IPS-20b (cell line): Measurements from ENCODE around the gene MTA3.

Experiments
- H3K27ac ChIP-seq: one replicate; pipeline ENCODE4 v1.5.1; 2013; ENCODE audit warnings: low read length
- H3K27me3 ChIP-seq: 2 replicates; pipeline ENCODE4 v1.6.1; 2013; ENCODE audit warnings: mild to moderate bottlenecking, low read length, inconsistent platforms; ENCODE audit not compliant: insufficient read depth
- H3K36me3 ChIP-seq: 2 replicates; pipeline ENCODE4 v1.6.1; 2013; ENCODE audit warnings: low read depth, mild to moderate bottlenecking, inconsistent platforms, low read length, moderate library complexity; ENCODE audit not compliant: insufficient read depth
- H3K4me1 ChIP-seq: 2 replicates; pipeline ENCODE4 v1.6.1; 2013; ENCODE audit warnings: mild to moderate bottlenecking, control low read depth, inconsistent platforms, low read length, moderate library complexity; ENCODE audit not compliant: insufficient read depth
- H3K4me3 ChIP-seq: 2 replicates; pipeline ENCODE4 v1.5.1; 2013; ENCODE audit warnings: mild to moderate bottlenecking, low read length, inconsistent platforms
- H3K9ac ChIP-seq: 2 replicates; pipeline ENCODE4 v1.6.1; 2013; ENCODE audit warnings: low read depth, mild to moderate bottlenecking, inconsistent platforms, low read length, moderate library complexity
- H3K9me3 ChIP-seq: 2 replicates; pipeline ENCODE4 v1.6.1; 2013; ENCODE audit warnings: mild to moderate bottlenecking, low read depth, low read length, inconsistent platforms; ENCODE audit not compliant: insufficient read depth

Gene MTA3

DNA sequence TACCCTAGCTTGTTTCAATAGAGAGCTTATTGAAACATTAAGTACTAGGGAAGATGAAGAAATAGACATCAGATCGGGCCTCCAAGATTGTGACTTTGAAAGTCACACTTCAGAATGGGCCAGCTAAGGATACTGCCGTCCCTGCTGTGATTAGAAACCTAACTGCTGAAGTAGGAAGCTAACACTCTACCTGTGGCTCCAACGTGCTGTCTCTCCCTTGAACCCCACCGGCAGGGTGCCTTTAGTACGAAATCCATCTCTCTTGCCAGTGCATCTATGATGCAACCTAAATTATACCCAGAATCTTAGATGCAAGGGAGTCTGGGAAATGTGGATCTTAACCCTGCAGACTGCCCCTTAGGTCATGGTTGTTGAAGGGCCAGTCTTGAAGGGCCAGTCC is 116.9 kb downstream of the MTA3 start:
- no peaks in the 10 kb centered on the region for H3K27me3 ChIP-seq
- H3K9me3 ChIP-seq: no peaks in the 10 kb centered on the region
- H3K4me3 ChIP-seq: no peak overlapping the region
- no peaks in the 10 kb centered on the region; the same call in 1 of the 2 replicates for H3K4me1 ChIP-seq
- no peak overlapping the region for H3K27ac ChIP-seq
- no peak overlapping the region for H3K9ac ChIP-seq
- peaks cover 51% of the 10 kb centered on the region for H3K36me3 ChIP-seq

DNA sequence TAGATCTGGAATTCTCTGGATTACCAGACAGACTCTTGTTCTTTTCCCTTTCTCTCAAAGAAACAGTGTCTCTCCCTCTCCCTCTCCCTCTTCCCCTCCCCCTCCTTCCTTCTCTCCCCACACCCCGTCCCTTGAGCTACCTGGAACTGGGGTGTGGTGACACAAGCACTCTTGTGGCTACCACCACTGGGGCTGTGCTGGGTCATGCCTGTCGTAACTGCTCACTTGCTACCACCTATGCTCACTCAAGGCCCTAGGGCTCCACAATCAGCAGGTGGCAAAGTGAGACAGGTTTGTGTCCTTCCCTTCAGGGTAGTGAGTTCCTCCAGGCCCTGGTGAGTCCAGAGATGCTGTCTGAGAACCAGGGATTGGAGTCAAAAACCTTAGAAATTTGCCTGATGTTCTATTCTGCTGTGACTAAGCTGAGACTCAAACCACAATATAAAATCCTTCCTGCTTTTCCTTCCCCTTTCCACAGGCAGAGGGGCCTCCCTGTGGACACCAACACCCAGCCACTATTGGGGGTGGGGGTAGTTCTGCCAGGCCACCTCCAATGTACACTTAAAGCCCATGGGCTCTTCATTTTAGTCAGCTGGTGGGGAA is 124.7 kb downstream of the MTA3 start:
- Histone ChIP-seq H3K27ac (no peak overlapping the region), H3K4me1 (no peaks in the 10 kb centered on the region), H3K9ac (no peak overlapping the region), H3K36me3 (peaks cover 52% of the 10 kb centered on the region), H3K27me3 (no peaks in the 10 kb centered on the region), H3K4me3 (no peak overlapping the region), H3K9me3 (no peaks in the 10 kb centered on the region)

DNA sequence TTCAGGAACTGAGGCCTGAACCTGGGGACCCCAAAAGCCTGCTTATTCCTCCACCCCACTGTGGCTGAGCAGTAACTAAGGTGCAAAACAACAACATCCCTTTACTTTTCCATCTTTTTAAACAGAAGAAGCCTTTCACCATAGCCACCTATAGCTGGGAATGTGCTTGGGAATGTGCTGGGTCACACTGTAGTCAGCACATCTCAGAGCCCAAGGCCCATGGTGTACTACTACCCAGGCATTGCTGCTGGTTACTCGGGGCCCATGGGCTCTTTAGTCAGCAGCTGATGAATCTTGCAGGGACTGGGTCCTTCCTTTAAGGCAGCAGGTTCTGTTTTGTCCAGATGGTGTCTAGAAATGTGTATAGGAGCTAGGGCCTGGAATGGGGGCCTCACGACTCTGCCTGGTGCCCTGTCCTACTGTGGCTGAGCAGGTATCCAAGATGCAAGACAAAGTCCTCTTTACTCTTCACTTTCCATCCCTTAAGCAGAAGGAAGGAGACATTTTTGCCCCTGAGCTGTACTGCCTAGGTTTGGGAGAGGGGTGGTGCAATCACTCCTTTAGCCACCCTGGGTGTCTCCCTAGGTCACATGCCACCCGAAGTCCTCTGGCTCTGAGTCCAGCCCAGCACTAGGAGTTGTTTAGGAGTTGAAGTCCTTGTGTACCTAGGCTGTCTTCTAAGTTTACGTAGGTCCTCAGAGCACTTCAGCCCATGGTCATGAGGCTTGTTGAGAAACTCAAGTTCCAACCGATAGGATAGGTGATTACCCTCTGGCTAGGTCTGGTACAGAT is 125.5 kb downstream of the MTA3 start:
- H3K36me3 ChIP-seq: peaks cover 57% of the 10 kb centered on the region
- H3K4me1 ChIP-seq: no peaks in the 10 kb centered on the region
- H3K4me3 ChIP-seq: no peak overlapping the region
- H3K27ac ChIP-seq: no peak overlapping the region
- no peaks in the 10 kb centered on the region for H3K27me3 ChIP-seq
- H3K9me3 ChIP-seq: no peaks in the 10 kb centered on the region
- H3K9ac ChIP-seq: no peak overlapping the region

DNA sequence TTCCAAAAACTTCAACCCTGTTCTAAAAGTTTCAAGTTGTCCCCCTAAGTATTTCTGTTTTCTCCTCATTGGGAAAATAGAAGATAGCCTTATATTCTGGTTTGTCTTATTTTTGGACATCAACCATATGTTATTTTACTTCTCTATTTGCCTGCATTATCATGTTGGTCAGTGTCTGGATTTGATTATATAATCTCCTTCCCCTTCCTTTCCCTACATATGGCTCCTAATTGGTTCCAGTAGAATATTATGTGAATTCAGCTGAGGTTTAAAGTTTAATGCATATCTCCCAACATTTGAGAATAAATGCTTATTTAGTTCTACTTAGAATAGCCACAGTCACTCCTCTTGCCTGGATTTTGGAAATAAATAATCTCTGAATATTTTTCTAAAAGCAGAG is 128.6 kb downstream of the MTA3 start:
- Histone ChIP-seq H3K27ac (no peak overlapping the region), H3K9me3 (no peaks in the 10 kb centered on the region), H3K36me3 (peaks cover 65% of the 10 kb centered on the region), H3K4me1 (no peaks in the 10 kb centered on the region), H3K4me3 (no peak overlapping the region), H3K27me3 (no peaks in the 10 kb centered on the region), H3K9ac (no peak overlapping the region)

DNA sequence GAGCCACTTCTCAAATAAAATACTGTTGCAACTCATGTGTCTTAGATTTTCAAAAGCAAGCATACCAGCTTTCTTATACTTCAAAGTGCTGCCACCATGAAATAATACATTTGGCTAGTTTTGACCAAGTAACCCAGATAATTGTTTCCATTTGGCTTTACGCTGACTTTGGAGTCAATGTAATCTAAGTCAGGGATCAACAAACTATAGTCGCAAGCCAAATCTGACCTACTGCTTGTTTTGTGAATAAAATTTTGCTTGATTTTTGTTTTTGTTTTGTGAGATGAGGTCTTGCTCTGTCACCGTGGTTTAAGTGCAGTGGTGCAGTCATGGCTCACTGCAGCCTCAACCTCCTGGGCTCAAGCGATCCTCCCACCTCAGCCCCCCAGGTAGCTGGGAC is 130.5 kb downstream of the MTA3 start:
- no peaks in the 10 kb centered on the region for H3K9me3 ChIP-seq
- H3K4me3 ChIP-seq: no peak overlapping the region
- H3K27me3 ChIP-seq: no peaks in the 10 kb centered on the region
- H3K27ac ChIP-seq: no peak overlapping the region
- no peaks in the 10 kb centered on the region for H3K4me1 ChIP-seq
- H3K36me3 ChIP-seq: peaks cover 67% of the 10 kb centered on the region
- no peak overlapping the region for H3K9ac ChIP-seq

DNA sequence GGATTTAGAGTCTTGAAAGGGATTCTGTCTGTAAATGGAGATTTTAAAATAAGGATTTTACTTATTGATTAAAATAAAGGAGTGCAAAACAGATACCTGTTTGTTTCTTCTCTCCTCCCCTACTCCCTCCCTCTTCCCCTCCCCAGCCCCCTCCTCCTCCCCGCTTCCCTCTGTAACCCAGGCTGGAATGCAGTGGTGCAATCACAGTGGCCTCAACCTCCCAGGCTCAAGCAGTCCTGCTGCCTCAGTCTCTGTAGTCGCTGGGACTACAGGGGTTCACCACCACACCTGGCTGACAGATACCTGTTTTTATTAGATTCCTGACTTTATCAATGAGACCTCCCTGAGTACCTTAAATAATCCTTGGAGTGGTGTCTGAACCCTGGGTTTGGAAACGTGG is 138.4 kb downstream of the MTA3 start:
- Histone ChIP-seq H3K4me1 (peaks cover 3% of the 10 kb centered on the region; the same call in 1 of the 2 replicates), H3K4me3 (no peak overlapping the region), H3K36me3 (peaks cover 59% of the 10 kb centered on the region), H3K27me3 (no peaks in the 10 kb centered on the region), H3K27ac (no peak overlapping the region), H3K9me3 (no peaks in the 10 kb centered on the region), H3K9ac (no peak overlapping the region)

DNA sequence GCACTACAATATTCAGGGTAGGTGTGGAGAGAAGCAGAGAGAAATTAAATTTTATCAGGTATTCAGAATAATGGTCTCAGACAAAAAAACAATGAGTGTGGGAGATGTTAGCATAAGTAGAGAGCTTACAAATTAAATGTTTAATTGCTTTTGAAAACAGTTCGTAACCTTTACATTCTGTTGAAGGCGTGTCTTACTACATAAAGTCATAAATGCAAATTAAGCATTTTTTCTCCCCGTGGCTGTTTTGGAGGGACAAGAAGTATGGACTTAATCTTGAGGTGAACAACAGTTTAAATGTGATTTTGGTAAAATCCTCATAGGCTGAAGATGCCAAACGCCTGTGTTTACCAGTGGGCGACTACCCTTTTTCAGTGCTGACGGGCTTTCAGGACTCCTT is 139.7 kb downstream of the MTA3 start:
- peaks cover 48% of the 10 kb centered on the region for H3K36me3 ChIP-seq

DNA sequence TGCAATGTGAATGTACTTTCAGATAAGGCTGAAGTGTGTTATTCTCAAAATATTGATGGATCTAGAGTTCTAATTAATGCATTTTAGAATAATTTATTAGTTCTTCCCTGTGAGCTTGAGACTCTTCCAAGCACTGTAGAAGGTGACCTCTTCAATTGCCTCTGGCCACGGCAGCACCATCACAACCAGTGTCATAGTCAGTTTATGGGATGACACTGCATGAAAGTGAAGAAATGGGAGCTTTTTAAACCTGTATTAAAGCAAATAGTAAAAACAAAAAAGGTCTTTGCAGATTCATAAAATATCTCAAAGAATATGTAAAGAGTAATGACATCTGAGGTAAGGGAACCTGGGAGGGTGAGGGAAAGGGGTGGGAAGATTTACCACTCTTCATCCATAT is 143.5 kb downstream of the MTA3 start:
- H3K4me3 ChIP-seq: no peak overlapping the region
- H3K4me1 ChIP-seq: 0 out of 2 replicates have a peak, but pooled peaks cover 4% of the 10 kb centered on the region
- no peak overlapping the region for H3K9ac ChIP-seq
- peaks cover 30% of the 10 kb centered on the region for H3K36me3 ChIP-seq
- no peak overlapping the region for H3K27ac ChIP-seq
- no peaks in the 10 kb centered on the region for H3K27me3 ChIP-seq
- no peaks in the 10 kb centered on the region for H3K9me3 ChIP-seq

More for the DNA sequence above, 139.7 kb downstream of the MTA3 start:
- Histone ChIP-seq H3K9me3 (no peaks in the 10 kb centered on the region), H3K4me3 (no peak overlapping the region), H3K27me3 (no peaks in the 10 kb centered on the region), H3K9ac (no peak overlapping the region), H3K4me1 (peaks cover 3% of the 10 kb centered on the region; the same call in 1 of the 2 replicates), H3K27ac (no peak overlapping the region)

DNA sequence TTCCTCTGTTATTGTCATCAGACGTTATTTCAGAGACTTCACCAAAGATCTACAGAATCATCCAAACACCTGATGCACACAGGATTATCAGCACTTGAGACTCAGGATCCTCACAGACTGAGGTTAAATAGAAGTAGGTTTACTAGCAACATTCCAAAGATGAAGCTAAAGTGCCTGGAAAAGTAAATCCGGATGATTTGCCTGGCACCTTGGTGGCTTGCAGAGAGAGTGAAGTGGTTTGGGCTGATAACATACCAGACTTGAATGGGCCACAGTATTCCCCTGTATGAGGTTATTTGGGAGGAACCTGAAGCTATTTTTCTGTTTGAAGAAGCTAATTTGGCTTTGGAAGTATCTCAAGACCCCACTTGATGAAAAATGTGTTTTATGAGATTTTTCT is 144.5 kb downstream of the MTA3 start:
- Histone ChIP-seq H3K9ac (no peak overlapping the region), H3K4me3 (no peak overlapping the region), H3K36me3 (peaks cover 24% of the 10 kb centered on the region), H3K9me3 (no peaks in the 10 kb centered on the region), H3K27me3 (no peaks in the 10 kb centered on the region), H3K4me1 (0 out of 2 replicates have a peak, but pooled peaks cover 4% of the 10 kb centered on the region), H3K27ac (no peak overlapping the region)

DNA sequence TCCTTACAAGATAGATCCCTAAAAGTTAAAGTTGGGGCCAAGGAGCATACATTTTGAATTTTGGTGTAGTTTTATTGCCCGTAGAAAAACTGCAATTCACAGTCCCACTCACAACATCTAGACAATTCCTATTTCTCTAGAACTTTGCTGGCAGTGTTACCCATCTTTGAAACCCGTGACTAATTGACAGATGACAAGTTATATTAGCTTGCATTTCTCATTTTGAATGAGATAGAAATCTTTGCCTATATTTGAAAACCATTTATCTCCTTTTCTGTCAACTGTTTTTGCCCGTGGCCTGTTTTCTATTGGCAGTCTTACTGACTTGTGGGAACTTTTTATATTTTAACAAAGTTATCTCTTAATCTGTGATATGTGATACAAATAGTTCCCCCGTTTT is 145.5 kb downstream of the MTA3 start:
- no peaks in the 10 kb centered on the region for H3K9me3 ChIP-seq
- no peak overlapping the region for H3K27ac ChIP-seq
- 0 out of 2 replicates have a peak, but pooled peaks cover 4% of the 10 kb centered on the region for H3K4me1 ChIP-seq
- H3K27me3 ChIP-seq: no peaks in the 10 kb centered on the region
- H3K9ac ChIP-seq: no peak overlapping the region
- H3K4me3 ChIP-seq: no peak overlapping the region
- H3K36me3 ChIP-seq: peaks cover 14% of the 10 kb centered on the region

DNA sequence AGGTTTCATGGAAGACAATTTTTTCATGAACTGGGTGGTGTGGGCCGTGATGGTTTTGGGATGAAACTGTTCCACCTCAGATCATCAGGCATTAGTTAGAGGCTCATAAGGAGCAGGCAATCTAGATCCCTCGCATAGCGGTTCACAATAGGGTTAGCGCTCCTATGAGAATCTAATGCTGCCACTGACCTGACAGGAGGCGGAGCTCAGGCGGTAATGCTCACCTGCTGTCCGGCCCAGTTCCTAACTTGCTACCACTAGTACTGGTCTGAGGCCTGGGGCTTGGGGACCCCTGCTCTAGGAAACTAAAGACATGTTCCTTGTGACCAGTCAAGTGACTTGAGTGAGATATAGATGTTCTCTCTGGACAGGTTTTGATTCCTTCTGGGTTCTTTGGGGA is 146.3 kb downstream of the MTA3 start:
- Histone ChIP-seq H3K36me3 (peaks cover 6% of the 10 kb centered on the region), H3K4me3 (no peak overlapping the region)

DNA sequence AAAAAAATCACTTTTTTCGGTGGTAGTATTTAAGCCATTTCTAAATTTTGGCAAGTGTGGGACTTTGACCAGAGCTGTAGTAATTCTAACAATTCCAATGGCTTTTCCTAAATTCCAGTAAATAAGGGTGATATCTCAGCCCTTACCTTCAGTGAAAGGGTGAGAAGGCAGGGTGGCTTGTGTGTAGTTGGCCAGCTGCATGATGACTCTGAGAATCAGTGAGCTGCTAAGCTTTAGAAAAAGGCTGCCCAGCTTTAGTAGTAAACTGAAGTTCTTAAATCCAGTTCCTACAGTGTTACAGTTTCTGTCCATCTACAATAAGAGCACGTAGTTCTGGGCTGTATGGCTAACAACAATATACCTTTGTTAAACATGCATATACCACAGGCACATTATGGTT is 153.5 kb downstream of the MTA3 start:
- Histone ChIP-seq H3K27ac (no peak overlapping the region), H3K4me1 (no peaks in the 10 kb centered on the region), H3K36me3 (0 out of 2 replicates have a peak, but pooled peaks cover 3% of the 10 kb centered on the region), H3K9ac (no peak overlapping the region), H3K4me3 (no peak overlapping the region), H3K27me3 (no peaks in the 10 kb centered on the region), H3K9me3 (no peaks in the 10 kb centered on the region)

More for the DNA sequence above, 146.3 kb downstream of the MTA3 start:
- Histone ChIP-seq H3K27me3 (no peaks in the 10 kb centered on the region), H3K4me1 (0 out of 2 replicates have a peak, but pooled peaks cover 4% of the 10 kb centered on the region), H3K9ac (no peak overlapping the region), H3K27ac (no peak overlapping the region), H3K9me3 (no peaks in the 10 kb centered on the region)
